Osteoblast (primary cell): Measurements from ENCODE around the gene GPR107. TPM values are rescaled to one million over a fixed set of nuclear protein-coding genes. Genes with fewer than 3 reads are reported as not detected.

Experiments used
- DNase-seq: peaks from one replicate; pipeline ENCODE4 v3.0.0; 2011; ENCODE audit warnings: low spot score, mixed read lengths; ENCODE audit not compliant: insufficient read length; ENCODE audit errors: missing footprints
- H2AFZ ChIP-seq: 2 replicates; pipeline ENCODE4 v1.6.0; 2011; ENCODE audit warnings: mild to moderate bottlenecking, low read length
- H3K27ac ChIP-seq: 2 replicates; pipeline ENCODE4 v1.5.1; 2011; ENCODE audit warnings: mild to moderate bottlenecking, low read depth, low read length, moderate library complexity
- H3K27me3 ChIP-seq: 2 replicates; pipeline ENCODE4 v1.6.0; 2012; ENCODE audit warnings: mild to moderate bottlenecking, control low read depth, inconsistent platforms, low read length, moderate library complexity; ENCODE audit not compliant: insufficient read depth
- H3K36me3 ChIP-seq: 2 replicates; pipeline ENCODE4 v1.5.1; 2011; ENCODE audit warnings: mild to moderate bottlenecking, low read length, control low read depth, moderate library complexity; ENCODE audit not compliant: insufficient read depth
- H3K4me1 ChIP-seq: 2 replicates; pipeline ENCODE4 v1.5.1; 2011; ENCODE audit warnings: mild to moderate bottlenecking, low read length, control low read depth, moderate library complexity; ENCODE audit not compliant: insufficient read depth
- H3K4me2 ChIP-seq: 2 replicates; pipeline ENCODE4 v1.6.0; 2011; ENCODE audit warnings: mild to moderate bottlenecking, low read length; ENCODE audit not compliant: insufficient read depth
- H3K4me3 ChIP-seq: fragments of 200-600 bp; sonication (generic); 3 replicates; pipeline ENCODE4 v1.5.1; 2012; ENCODE audit warnings: mild to moderate bottlenecking, low read length, inconsistent platforms; ENCODE audit not compliant: insufficient read depth
- H3K79me2 ChIP-seq: 2 replicates; pipeline ENCODE4 v1.6.0; 2012; ENCODE audit warnings: mild to moderate bottlenecking, low read length, control low read depth, inconsistent platforms; ENCODE audit not compliant: insufficient read depth
- H3K9me3 ChIP-seq: 2 replicates; pipeline ENCODE4 v1.5.1; 2011; ENCODE audit warnings: low read depth, low read length, control low read depth
- H4K20me1 ChIP-seq: 2 replicates; pipeline ENCODE4 v1.6.0; 2012; ENCODE audit warnings: mild to moderate bottlenecking, low read length, control low read depth; ENCODE audit not compliant: insufficient read depth
- CTCF ChIP-seq: IDR thresholded peaks from 2 replicates; pipeline ENCODE4 v1.5.1; 2011; ENCODE audit warnings: mild to moderate bottlenecking, low read depth, low read length, moderate library complexity; ENCODE audit errors: extremely low read depth
- total RNA-seq: library from RNA; depleted of rRNA; stranded (reverse); fragments of >200 nt; gene quantifications from 2 replicates; pipeline ENCODE4 v1.2.3, GENCODE V29; 2012

GPR107 gene
- total RNA-seq, 1 donor: 25.3 TPM

GRCh38 chr9:130143958-130144366 is 90.3 kb downstream of the GPR107 start:
- Histone ChIP-seq H4K20me1 (no peaks in the 10 kb centered on the region), H3K4me2 (peak overlapping the region; percentile 79), H3K79me2 (no peaks in the 10 kb centered on the region), H2AFZ (peak overlapping the region; percentile 72), H3K36me3 (no peaks in the 10 kb centered on the region), H3K27me3 (no peaks in the 10 kb centered on the region), H3K4me1 (peaks cover 20% of the 10 kb centered on the region), H3K4me3 (peak overlapping the region; percentile 53), H3K9me3 (no peaks in the 10 kb centered on the region), H3K27ac (no peak overlapping the region)
- DNase-seq: peak; percentile 73
- TF ChIP-seq CTCF: no peak

DNA sequence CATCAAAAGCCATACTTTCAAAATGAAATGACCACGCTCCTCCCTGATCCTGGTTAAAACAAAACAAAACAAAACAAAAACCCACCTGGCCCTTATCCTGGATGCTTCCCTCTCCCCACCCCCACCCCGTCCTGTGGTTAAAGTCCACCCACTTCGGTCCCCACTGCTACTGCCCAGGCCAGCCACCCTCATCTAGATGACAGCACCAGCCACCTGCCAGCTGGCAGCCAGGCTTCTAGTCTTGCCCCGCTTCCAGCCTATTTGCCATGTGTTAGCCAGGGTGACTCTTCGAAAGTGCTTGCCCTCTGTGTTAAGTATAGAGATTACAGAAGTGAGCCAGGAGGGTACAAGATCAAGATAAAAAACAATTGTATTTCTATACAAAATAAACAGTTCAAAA is 91.0 kb downstream of the GPR107 start:
- no peak for DNase-seq
- Histone ChIP-seq H4K20me1 (no peaks in the 10 kb centered on the region), H3K27ac (no peak overlapping the region), H3K36me3 (no peaks in the 10 kb centered on the region), H2AFZ (no peak overlapping the region), H3K79me2 (no peaks in the 10 kb centered on the region), H3K4me1 (peaks cover 13% of the 10 kb centered on the region), H3K4me3 (no peak overlapping the region), H3K27me3 (no peaks in the 10 kb centered on the region), H3K4me2 (no peak overlapping the region), H3K9me3 (no peaks in the 10 kb centered on the region)
- TF ChIP-seq CTCF: no peak

DNA sequence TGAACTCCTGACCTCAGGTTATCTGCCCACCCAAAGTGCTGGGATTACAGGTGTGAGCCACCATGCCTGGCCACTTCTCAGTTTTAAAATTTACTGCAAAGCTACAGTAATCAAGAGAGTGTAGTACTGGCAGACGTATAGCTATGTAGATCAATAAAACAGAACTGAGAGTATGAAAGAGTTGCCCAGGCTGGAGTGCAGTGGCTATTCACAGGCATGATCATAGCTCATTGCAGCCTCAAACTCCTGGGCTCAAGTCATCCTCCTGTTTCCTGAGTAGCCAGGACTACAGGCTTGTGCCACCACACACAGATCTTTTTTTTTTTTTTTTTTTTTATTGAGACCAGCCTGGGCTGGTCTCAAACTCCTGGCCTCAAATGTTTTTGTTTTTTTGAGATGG is 92.0 kb downstream of the GPR107 start:
- no peaks in the 10 kb centered on the region for H3K79me2 ChIP-seq
- no peaks in the 10 kb centered on the region for H3K9me3 ChIP-seq
- no peak overlapping the region for H3K4me2 ChIP-seq
- peaks cover 13% of the 10 kb centered on the region for H3K4me1 ChIP-seq
- H3K4me3 ChIP-seq: no peak overlapping the region
- H3K27me3 ChIP-seq: no peaks in the 10 kb centered on the region
- no peak overlapping the region for H3K27ac ChIP-seq
- no peak overlapping the region for H2AFZ ChIP-seq
- TF ChIP-seq CTCF: no peak
- no peaks in the 10 kb centered on the region for H3K36me3 ChIP-seq
- H4K20me1 ChIP-seq: no peaks in the 10 kb centered on the region
- no peak for DNase-seq

- H3K27me3 ChIP-seq: no peaks in the 10 kb centered on the region
- no peaks in the 10 kb centered on the region for H3K36me3 ChIP-seq
- H3K4me2 ChIP-seq: no peak overlapping the region
- H3K27ac ChIP-seq: no peak overlapping the region
- H4K20me1 ChIP-seq: no peaks in the 10 kb centered on the region
- no peak for DNase-seq
- H3K79me2 ChIP-seq: no peaks in the 10 kb centered on the region
- H3K4me1 ChIP-seq: peaks cover 17% of the 10 kb centered on the region
- no peaks in the 10 kb centered on the region for H3K9me3 ChIP-seq
- TF ChIP-seq CTCF: no peak
- H3K4me3 ChIP-seq: no peak overlapping the region
- no peak overlapping the region for H2AFZ ChIP-seq
Measured at GRCh38 chr9:130147198-130147597, 93.5 kb downstream of the GPR107 start.
